Body of pancreas (tissue), 4 donors: ENCODE measurements around the gene KANK2.

Experiments used
- POLR2A ChIP-seq, 3 donors: fragments of 450-650 bp; IDR thresholded peaks; one replicate each; pipeline ENCODE4 v1.6.1; 2016; ENCODE audit warnings: antibody characterized with exemption in 3 of 3, mild to moderate bottlenecking in 2 of 3
- TF ChIP-seq, protein P1 (sequence below), 7 experiments: fragments of 450-650 bp in 4 of 7; fragments of 200-600 bp in 3 of 7; sonication (generic) in 3 of 7; IDR thresholded peaks; one replicate each; pipeline ENCODE4 v1.5.1; 2016 to 2019; ENCODE audit warnings: antibody characterized with exemption in 7 of 7

GRCh38 chr19:11151181-11151580, 46.2 kb downstream of the KANK2 start:
- TF ChIP-seq POLR2A (IDR thresholded peaks at IDR 0.05): no peak
- TF ChIP-seq, protein P1, sequence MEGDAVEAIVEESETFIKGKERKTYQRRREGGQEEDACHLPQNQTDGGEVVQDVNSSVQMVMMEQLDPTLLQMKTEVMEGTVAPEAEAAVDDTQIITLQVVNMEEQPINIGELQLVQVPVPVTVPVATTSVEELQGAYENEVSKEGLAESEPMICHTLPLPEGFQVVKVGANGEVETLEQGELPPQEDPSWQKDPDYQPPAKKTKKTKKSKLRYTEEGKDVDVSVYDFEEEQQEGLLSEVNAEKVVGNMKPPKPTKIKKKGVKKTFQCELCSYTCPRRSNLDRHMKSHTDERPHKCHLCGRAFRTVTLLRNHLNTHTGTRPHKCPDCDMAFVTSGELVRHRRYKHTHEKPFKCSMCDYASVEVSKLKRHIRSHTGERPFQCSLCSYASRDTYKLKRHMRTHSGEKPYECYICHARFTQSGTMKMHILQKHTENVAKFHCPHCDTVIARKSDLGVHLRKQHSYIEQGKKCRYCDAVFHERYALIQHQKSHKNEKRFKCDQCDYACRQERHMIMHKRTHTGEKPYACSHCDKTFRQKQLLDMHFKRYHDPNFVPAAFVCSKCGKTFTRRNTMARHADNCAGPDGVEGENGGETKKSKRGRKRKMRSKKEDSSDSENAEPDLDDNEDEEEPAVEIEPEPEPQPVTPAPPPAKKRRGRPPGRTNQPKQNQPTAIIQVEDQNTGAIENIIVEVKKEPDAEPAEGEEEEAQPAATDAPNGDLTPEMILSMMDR (IDR thresholded peaks at IDR 0.05): no peak
